Fibroblast of skin of back (primary cell): ENCODE results near the gene TOR1A.
A peak's percentile ranks its signal among the peaks of the same experiment; 100 is the strongest.
"Not testable (repeated sequence)": the region's sequence is repeated elsewhere in the genome, so short reads cannot be mapped to it uniquely, and the experiment has no call there.

Experiments used
- DNase-seq: peaks from one replicate; pipeline ENCODE4 v3.0.0-alpha.2; 2013

TOR1A gene

DNA sequence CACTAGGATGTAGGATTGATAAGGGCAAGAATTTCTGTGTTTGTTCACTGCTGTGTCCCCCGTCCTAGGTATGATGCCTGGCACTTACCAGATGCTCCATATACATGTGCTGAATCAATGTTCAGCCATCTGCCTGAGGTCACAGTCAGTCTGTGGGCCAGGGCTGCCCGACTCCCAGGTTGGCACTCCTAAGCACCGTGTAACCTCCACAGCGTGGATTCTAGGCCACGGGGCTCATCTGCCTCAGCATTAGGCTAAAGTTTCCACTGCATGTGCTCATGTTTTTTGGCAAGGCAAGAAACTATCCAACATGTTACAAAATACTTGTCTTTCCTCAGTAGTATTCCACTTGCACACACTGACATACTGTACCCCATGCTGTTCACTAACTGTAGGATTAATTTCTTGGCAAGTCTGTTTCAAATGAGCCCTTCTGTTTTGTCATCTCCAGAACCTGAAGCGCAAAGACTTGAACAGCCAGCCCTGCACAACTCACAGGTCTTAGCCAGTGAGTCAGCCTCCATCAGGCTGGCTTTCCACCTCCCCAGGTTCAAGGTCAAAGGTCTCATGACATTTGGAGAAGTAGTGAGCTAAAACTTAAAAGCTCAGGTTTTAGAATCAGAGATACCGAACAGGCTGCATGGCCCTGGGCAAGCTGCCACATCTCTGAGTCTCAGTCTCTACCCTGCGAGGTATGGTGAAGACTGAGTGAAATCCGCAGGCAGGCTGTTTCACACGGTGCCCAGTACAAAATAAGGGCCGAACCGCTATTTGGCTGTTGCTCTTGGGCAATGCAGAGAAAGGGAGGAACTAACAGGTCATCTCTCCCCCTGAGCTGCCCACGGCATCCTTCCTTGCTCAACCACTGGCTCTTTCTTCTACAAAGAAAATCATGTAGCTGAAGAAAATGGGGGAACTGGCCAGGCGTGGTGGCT is 7.2 kb downstream of the TOR1A start:
- no peak for DNase-seq

DNA sequence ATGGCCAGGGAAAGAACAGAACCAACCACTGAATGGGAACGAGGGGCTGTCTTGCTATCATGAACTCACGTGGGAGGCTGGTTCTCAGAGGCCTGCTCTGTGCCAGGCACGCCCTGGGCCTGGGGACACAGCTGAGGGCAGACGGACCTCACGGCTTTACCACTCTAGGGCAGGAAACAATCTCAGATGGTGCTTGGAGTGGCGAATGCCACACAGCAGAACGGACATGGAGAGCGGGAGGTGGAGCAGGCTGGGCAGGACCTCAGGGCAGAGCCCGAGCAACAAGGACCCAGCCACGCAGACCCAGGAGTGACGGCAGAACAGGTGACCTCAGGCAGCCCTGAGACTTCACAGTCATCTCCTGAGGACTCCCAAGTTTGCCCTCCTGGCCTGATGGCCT is 8.7 kb downstream of the TOR1A start:
- no peak for DNase-seq

DNA sequence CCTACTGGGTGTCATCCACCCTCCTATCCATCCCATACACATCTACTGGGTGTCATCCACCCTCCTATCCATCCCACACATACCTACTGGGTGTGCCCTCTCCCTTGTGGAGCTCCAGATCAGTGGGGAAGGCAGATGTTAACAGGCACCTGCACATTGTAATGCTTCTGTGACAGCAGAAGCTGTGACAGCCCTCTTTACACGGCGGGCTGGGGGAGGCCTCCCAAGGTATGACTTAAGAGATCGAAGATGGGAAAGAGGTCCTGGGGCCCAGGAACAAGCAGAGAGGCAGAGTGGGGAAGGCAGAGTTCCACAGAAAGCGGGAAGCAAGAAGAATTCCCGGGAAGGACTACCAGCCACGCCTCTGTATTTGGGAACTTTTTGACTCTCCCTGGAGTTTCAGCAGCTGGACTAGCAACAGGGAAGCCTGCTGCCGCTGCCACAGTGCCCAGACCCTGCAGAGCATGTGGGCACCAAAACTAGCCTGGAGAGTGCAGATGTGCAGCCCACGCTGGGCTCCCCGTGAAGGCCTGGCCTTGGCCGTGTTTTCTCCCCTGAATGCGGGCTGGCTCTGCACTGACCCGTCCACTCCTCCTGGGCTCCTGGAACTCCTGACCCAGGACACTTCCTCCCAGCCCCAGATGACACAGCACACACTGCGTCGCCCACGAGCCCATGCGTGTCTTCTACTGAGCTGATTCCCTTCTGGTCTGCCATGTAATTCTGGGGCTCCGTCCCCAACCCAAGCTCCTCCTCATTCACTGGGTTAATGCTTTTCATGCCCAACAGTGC is 9.3 kb downstream of the TOR1A start:
- DNase-seq, result no peak

DNA sequence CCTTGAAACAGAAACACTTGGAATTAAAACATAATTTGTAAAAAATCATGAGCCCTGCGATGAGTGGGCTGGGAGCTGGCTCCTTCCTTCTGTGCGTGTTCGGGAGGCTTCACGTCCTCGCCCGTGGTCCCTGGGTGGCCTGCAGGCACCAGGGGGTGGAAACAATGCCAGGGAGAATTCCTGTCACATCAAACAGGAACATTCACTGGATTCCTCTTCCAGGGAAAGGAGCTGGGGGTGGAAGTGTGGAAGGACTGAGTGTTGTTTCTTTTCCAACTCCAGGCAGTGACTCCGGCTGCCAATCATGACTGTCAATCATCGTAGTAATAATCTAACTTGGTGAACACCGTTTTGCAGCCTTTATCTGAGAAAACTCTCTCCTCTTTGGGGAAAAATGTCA is 10.3 kb downstream of the TOR1A start:
- no peak for DNase-seq

DNA sequence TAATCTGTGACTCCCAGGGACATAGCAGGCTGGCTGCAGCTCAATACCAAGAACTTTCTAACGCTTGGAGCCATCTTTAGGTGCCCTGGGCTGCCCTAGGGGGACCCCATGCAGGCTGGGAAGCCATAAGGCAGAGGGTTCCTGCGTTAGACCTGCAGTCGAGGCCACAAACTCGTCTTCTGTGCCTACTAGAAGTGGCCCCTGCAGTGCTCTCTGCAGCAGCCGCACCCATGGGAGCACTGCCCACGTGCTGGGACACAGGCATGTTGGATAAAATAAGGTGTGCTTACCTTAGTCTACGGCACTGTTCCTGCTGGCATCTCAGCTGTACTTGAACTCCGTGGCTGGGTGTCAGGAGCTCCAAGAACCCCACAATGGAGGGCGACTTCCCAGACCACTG is 11.6 kb downstream of the TOR1A start:
- no peak for DNase-seq

- no peak for DNase-seq
Observed at GRCh38 chr9:129811967-129812363, 12.0 kb downstream of the TOR1A start.

DNA sequence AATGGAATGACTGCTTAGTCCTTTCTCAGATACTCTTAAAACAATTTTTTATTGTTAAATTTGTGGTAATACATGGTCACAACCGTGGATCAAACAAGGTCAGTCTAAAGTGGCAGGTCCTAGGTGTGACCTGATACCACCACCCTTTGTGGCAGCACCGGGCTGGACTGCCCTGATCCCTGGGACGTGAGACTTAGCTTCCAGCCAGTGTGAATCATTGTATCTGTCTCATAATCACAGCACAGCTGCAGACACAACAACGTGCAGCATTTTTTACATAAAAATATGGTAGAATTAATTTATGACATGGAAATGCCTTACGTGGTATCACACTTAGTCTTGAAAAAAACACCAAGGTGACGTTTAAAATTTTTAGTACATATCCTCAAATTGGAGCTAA is 13.1 kb downstream of the TOR1A start:
- no peak for DNase-seq

DNA sequence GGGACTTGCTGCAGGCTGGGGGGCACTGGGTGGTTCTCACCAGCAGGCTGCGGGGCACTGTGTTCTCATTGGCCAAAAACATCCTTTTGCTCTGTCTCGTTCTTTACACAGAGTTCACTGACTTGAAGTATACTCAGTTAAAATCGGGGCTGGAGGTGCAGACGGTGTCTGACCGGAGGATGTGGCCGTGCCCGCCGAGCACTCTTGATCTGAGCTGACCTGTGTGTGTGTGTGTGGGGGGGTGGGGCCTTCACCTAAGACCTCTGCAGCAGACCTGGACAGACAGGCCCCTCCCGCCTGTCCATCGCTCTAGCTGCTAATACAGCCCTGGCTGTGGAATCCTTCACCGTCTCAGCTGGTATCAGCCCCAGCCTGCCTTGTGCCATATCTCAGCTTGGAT is 13.8 kb downstream of the TOR1A start:
- DNase-seq, result no peak

- no peak for DNase-seq
Observed at GRCh38 chr9:129809346-129809745, 14.6 kb downstream of the TOR1A start.

DNA sequence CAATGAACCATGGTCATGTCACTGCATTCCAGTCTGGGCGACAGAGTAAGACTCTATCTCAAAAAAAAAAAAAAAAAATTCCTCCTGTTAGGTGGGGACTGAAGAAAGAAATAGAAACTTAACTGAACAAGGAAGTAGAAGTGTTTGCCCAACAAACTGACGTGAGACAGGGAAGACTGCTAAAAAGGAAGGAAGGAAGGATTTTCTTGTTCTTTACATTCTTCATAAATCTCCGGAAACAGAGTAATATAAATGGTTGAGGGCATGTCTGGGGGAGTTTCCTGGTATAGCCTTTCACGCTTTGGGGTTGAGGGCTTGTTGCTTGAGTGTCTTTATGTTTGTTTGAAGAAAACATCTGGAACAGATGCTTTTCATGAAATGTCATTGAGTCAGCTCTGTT is 17.9 kb downstream of the TOR1A start:
- DNase-seq, result no peak

- DNase-seq, result no peak
Observed at GRCh38 chr9:129803676-129804060, 20.3 kb downstream of the TOR1A start.

- peak; percentile 92 for DNase-seq
Observed at GRCh38 chr9:129802833-129803675, 20.9 kb downstream of the TOR1A start, which contains the start of gene TOR1B. TSS of gene TOR1B (plus strand) at chr9:129803184. CDS start at chr9:129803213, 29 bp downstream.

DNA sequence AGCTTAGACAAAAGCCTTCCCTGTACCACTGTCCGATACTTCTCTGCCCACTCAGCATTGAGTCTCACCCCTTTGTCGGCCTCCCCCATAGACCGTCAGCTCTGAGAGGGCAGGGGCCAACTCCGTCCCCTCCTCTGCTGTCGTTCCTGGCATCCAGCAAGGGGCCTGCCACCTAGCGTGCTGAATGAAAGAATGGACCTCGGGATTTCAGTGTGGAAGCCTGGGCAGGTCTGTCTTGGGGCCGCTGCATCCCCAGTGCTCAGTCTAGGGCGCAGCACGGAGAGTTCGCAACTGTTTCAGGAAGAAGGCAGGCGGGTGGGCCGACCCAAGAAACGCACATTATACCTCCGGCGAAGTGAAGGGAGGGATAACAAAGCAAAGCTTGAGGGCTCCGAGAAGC is 22.4 kb downstream of the TOR1A start:
- no peak for DNase-seq

DNA sequence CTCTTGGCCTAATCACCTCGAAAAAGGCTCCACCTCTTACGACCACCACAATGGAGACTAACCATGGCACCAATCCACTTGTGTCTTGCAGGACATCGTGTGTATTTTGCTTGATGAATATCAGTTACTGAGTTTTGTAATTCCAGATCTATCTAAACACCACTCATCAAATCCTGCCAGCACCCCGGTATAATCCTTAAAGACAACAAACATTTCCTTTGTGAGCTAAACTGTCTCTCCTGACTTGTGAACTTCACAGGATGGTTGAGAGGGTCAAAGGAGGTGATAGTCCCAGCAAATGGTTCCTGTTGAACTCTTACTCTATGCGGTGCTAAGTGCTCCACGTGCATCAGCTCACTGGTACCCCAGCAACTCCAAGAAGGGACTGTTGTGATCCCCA is 25.0 kb downstream of the TOR1A start:
- no peak for DNase-seq

DNA sequence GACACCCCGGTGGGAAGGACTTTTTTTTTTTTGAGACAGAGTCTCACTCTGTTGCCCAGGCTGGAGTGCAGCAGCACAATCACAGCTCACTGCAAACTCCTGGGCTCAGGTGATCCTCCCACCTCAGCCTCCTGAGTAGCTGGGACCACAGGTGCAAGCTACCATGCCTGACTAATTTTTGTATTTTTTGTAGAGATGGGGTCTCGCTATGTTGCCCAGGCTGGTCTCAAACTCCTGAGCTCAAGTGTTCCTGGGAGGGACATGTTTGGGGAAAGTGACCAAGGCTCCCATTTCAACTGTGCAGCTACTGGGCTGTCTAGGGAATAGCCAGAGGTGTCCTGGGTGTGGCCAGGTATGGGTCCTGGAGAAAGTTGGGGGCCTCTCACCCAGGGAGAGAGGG is 27.9 kb downstream of the TOR1A start:
- DNase-seq, result not testable (repeated sequence)

DNA sequence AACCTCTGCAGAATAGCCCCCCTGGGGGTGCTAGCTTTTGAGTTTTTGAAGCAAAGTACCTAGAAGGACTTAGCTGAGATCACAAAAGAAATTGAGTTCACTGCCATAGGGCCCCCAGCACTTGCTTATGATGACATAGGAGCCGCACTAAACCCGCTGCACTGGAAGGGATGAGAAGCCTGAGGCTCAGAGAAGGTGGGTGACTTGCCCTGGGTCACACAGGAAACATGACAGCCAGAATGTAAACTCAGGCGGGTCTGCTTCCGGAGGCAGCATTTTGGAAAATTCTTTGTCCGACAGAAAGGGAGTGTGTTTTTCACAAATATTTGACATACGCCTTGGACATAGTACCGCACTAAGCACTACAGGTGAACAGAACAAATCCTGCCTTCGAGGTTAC is 29.4 kb downstream of the TOR1A start:
- DNase-seq, result no peak

DNA sequence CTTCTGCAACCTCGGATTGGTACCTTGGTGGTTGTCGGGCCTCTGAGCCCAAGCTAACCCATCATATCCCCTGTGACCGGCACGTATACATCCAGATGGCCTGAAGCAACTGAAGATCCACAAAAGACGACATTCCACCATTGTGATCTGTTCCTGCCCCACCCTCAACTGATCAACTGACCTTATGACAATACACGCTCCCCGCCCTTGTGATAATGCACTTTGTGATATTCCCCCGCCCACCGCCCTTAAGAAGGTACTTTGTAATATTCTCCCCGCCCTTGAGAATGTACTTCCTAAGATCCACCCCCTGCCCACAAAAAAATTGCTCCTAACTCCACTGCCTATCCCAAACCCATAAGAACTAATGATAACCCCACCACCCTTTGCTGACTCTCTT is 37.5 kb downstream of the TOR1A start:
- no peak for DNase-seq

GRCh38 chr9:129785866-129786265 is 38.1 kb downstream of the TOR1A start:
- DNase-seq, result no peak

- DNase-seq, result not testable (repeated sequence)
Observed at GRCh38 chr9:129784970-129785369, 39.0 kb downstream of the TOR1A start.

- peak; percentile 67 for DNase-seq
Observed at GRCh38 chr9:129783516-129784361, 40.2 kb downstream of the TOR1A start.

DNA sequence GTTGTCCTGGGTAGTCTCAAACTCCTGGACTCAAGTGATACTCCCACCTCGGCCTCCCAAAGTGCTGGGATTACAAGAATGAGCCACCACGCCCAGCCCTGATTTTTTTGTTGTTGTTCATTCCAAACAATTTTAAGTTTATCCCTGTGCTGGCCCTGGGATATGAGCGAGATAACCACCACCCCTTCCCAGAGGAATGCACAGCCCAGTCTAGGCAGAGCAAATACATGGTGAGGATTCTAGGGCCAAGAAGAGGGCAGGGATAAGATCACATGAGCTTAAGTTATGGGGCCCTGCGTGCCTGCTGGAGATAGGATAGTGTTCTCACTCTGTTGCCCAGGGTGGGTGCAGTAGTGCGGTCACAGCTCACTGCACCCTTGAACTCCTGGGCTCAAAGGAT is 42.0 kb downstream of the TOR1A start:
- peak; percentile 65 for DNase-seq

DNA sequence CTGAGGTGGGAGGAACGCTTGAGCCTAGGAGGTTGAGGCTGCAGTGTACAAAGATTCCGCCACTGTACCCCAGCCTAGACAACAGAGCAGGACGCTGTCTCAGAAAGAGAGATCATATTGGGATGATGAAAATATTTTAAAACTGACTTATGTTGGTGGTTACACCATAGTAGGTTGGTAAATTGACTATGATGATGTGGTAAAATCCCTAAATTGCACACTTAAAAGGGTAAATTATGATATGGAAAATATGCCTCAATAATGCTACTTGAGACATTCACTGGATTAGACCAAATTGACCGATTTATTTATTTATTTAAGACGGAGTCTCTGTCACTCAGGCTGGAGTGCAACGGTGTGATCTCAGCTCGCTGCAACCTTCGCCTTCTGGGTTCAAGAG is 42.8 kb downstream of the TOR1A start:
- no peak for DNase-seq
